Measurements from ENCODE around the gene ZNF610. TPM values are rescaled to one million over a fixed set of nuclear protein-coding genes. Genes with fewer than 3 reads are reported as not detected.

Gene ZNF610
- total RNA-seq, 1 donor from 2014 or later: 3.3 TPM

DNA sequence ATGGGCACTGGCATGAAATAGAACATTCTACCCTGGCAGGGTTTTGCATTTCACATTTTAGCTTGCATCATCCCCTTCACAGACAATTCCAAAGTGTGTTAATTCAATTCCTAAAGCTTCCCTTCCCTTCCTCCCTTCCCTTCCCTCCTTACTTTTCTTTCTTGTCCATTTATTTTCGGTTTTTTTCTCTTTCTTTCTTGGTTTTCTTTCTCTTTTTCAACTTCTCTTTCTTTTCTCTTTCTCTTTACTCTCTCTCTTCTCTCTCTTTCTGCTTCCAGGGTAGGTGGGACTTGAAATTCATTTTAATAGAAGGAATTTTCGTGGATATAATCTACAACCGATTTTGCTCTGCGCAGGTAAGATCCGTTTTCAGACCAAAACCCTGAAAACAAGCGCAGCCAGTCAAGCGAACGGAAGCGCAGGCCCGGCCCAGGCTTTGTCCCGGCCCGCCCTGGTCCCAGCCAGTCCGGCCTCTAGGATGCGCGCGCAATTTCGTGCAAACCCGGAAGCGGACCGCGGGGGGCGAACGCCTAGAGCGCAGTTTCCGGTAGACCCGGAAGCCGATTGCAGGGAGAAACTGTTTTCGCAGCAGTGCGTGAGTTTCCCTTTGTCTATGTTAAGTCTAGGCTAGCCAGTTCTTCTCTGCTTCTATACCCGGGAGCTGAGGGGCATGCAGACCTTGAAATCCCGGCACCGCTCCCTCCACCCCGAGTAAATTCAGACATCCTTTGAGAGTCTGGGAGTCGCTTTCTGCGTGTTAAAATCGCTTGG lies 61.5 kb downstream of the ZNF610 start, which contains the start of gene ZNF528:
Gene ZNF528 (plus strand): TSS at position 540 of the 771 bp plus-strand sequence. CDS start 4,165 bp downstream, outside the sequence.
- DNase-seq (ENCODE audit: low read depth): peak; percentile 89

DNA sequence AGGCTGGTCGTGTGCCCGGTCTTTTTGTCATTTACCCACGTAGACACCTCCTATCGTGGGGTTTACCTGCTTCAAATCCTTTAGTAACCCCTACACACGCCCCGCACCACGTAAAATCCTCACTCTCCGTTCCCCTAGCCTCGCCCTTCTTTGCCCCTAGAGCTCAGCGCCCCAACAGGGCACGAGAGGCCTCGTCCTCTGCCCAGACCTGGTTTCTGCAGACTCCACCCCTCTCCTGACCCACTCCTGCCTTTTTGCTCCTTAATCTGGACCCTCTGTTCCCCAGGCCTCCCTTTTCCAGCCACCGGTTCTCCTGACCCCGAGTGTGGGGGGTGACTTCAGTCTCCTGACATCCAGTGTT lies 62.0 kb downstream of the ZNF610 start:
- peak; percentile 12 for DNase-seq (ENCODE audit: low read depth)

DNA sequence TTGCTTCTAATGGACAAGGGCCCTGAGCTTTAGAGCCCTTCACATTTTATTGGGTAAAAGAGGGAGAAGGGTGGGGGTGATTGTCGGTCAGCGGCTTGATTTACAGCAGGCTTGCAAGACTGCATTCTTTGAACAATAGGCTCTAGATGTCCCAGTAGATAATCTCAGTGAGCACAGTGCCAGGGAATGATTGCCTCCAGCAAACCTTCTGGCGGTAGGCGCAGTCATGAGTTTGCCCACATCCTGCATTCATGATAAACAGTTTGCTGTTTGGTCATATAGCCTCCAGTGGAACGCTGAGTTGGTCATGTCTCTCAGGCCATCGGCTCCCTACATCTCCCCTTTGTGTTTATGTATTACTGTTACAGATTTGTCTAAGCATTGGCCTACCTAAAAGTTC lies 74.2 kb downstream of the ZNF610 start:
- DNase-seq (ENCODE audit: low read depth): no peak

DNA sequence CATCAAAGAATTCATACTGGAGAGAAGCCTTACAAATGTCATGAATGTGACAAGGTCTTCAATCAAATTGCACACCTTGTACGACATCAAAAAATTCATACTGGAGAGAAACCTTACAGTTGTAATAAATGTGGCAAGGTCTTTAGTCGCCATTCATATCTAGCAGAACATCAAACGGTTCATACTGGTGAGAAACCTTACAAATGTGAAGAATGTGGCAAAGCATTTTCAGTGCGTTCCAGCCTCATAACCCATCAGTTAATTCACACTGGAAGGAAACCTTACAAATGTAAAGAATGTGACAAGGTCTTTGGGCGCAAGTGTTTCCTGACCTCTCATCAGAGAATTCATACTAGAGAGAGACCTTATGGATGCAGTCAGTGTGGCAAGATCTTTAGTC lies 79.7 kb downstream of the ZNF610 start:
- DNase-seq (ENCODE audit: low read depth): no peak

Other genes starting within 250 kb of the ZNF610 start
- 13.3 and 13.9 TPM in 2 replicates for gene ZNF841, start 240.5 kb upstream of the ZNF610 start, total RNA-seq
- 10.6 and 11.3 TPM in 2 replicates for gene ZNF616, start 196.3 kb upstream of the ZNF610 start, total RNA-seq
- 4.5 and 4.8 TPM in 2 replicates for gene ZNF836, start 164.6 kb upstream of the ZNF610 start, total RNA-seq
- 351 and 428 TPM in 2 replicates for gene PPP2R1A, start 146.2 kb upstream of the ZNF610 start, total RNA-seq
- 12.1 and 12.7 TPM in 2 replicates for gene ZNF766, start 66.7 kb upstream of the ZNF610 start, total RNA-seq
- 6.6 and 8.3 TPM in 2 replicates for gene ZNF480, start 39.1 kb upstream of the ZNF610 start, total RNA-seq
- gene ZNF880, start 33.7 kb downstream of the ZNF610 start, total RNA-seq: 18.1 and 50.1 TPM in 2 replicates
- 8.7 and 26.8 TPM in 2 replicates for gene ZNF528, start 61.6 kb downstream of the ZNF610 start, total RNA-seq
- 0.05 and 0.08 TPM in 2 replicates for gene ZNF534, start 92.9 kb downstream of the ZNF610 start, total RNA-seq
- gene ZNF578, start 117.3 kb downstream of the ZNF610 start, total RNA-seq: 2.2 and 4.7 TPM in 2 replicates
- 16.8 and 16.9 TPM in 2 replicates for gene ZNF808, start 191.4 kb downstream of the ZNF610 start, total RNA-seq
- 5.5 and 6.2 TPM in 2 replicates for gene ZNF701, start 234.0 kb downstream of the ZNF610 start, total RNA-seq

Data from myocyte (in vitro differentiated cells).